T1000 (cell line): ENCODE measurements around the gene PLXND1.
"Not testable (repeated sequence)": the region's sequence is repeated elsewhere in the genome, so short reads cannot be mapped to it uniquely, and the experiment has no call there.

ENCODE experiments used
- DNase-seq: peaks from one replicate; lab custom pipeline; 2025; ENCODE audit warnings: mixed read lengths; lab: John Stamatoyannopoulos, UW

The PLXND1 gene

GRCh38 chr3:129548104-129548965 lies 58.1 kb downstream of the PLXND1 start:
- no peak for DNase-seq

- no peak for DNase-seq
These were observed 59.2 kb downstream of the PLXND1 start for GRCh38 chr3:129547241-129547640.

DNA sequence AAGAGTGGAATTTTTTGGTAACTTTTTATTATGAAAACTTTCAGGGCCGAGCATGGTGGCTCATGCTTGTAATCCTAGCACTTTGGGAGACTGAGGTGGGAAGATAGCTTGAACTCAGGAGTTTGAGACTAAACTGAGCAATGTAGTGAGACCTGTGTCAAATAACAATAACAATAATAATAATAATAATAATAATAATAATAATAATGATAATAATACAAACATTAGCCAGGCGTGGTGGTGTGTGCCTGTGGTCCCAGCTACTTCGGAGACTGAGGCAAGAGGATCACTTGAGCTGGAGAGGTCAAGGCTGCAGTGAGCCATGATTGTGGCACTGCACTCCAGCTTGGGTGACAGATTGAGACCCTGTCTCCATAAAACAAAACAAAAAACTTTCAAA lies 60.5 kb downstream of the PLXND1 start:
- DNase-seq = not testable (repeated sequence)

DNA sequence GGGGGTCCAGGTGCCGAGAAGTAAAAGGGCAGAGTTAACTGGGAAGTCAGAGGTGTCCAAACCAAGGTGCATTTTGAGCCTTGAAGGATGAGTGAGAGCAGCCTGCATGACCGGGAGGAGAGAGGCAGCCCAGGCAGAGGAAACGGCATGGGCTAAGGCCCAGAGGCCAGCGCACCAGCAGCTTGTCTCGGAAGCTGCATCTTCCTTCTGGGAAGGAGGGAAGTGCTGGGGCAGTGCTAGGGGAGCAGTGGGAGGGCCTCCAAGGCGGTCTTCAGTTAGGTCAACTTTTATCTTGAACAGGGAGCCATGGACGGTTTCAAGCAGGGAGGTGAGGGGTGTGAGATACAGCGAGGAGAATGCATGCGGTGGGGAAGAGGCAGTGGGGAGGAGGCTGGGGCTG lies 62.5 kb downstream of the PLXND1 start:
- DNase-seq = no peak

DNA sequence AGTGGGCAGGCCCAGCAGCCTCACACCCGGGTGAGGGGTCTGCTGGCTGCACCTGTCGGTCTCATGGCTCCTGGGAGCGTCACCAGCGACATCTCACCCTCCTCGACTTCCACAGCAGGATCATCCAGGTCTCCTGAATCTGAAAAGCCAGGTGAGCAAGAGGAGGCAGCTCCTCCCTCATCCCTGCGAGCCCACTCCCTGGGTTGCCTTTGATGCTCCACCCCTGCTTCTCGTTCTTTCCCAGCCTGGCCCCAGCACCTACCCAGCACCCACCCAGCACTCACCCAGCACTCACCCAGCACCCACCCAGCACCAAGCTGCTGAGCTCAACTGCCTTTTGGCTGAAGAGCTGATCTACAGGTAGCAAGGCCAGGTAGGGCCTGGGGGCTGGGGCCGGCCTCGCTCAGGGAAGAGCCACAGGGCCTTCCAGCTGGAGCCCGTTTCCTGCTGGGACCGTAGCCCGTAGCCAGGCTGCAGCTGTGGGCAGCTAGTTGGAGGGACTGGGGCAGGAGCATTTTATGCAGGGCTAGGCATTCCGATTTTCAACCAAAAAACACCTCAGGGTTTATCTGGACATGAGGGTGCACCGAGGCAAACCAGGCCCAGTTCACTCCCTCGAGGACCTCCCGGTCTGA lies 63.2 kb downstream of the PLXND1 start, which contains the start of gene H1-8:
Gene H1-8 (plus strand): TSS at position 20 of the 635 bp plus-strand sequence. CDS start 44 bp downstream, at position 64.
- no peak for DNase-seq

DNA sequence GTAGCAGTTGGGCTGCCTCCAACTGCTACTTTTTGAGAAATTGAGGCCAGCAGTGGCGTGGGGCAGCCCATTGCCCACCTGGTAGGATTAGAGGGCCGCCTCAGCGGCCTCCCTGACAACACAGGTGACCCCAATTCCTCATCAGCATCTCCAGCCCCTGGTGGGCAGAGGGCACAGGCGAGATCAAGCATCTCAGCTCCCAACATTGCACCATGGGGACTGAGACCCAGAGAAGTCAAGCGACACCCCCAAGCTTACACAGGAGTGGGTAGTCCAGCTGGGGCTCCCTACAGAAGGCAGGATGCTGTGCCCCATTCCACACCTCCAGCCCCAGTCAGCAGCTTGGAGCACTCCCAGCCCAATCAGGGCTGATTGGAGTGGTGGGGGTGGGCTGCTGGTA lies 63.7 kb downstream of the PLXND1 start:
- no peak for DNase-seq

DNA sequence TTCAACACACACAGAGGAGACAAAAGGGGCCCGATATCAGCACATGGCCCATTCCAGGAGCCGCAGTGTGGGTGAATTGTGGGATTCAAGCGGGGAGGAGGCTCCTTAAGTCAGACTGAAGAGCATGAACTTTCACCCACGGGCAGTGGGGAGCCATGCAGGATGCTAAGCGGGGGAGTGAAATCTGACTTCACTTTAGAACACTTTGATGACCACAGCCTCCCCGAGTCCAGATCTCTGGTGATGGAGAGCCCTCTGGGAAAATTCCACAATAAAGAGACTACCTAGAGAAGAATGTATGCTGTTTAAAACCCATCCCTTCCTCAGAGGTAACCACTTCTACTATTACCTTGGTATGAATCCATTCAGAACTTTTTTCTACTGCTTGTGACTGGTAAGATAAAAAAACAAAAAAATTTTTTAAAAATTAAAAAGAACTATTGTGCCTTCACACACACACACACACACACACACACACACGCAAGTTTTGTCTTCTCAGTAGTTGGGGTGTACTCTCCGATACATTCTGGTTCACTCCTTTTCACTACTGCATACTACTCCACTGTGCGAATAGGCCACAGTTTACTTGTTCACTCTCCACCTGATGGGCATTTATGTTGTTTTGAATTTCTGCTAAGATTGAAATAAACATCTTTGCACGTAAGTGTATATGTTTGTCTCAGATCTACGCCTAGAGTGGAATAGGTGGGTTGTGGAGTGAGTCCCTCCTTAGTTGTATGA lies 65.5 kb downstream of the PLXND1 start:
- DNase-seq = no peak

GRCh38 chr3:129539206-129539605 lies 67.3 kb downstream of the PLXND1 start:
- DNase-seq = no peak

DNA sequence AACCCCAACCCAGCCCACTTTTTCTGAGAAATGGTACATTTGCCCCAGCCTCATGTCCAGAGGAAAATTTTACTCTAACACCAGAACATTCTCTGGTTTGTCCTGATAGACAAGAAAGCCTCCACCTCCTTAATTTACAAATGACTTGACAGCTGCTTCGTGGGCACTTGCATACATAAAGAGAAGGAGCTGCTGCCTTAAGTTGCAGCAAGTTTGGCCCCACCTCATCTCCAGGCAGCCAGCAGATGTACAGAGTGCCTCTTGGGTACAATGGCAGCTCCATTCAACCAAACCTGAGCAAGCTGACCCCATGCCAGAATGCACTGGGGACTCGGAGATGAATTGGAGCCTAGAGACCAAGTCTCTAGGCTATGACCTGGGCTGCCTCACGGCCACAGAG lies 69.7 kb downstream of the PLXND1 start:
- DNase-seq = no peak

- DNase-seq = no peak
These were observed 70.2 kb downstream of the PLXND1 start for GRCh38 chr3:129536374-129536667.

DNA sequence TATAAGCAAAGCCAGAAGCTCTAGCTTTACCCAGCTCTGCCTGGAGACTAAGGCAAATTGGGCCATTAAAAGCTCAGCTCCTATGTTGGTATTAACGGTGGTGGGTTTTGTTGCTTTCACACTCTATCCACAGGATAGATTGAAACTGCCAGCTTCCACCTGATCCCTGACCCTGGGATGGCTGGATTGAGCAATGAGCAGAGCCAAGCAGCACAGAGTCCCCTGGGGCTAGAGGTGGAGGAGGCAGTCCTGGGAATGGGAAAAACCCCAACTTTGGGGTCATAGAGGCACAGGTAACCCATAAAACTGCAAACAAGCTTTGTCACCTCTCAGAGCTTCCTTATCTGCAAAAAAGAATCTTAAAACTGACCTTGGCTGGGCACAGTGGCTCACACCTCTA lies 71.4 kb downstream of the PLXND1 start:
- no peak for DNase-seq

- DNase-seq = no peak
These were observed 71.9 kb downstream of the PLXND1 start for GRCh38 chr3:129534428-129535027.

- DNase-seq = no peak
These were observed 73.1 kb downstream of the PLXND1 start for GRCh38 chr3:129533406-129533805.

- DNase-seq = no peak
These were observed 74.2 kb downstream of the PLXND1 start for GRCh38 chr3:129532261-129532660.

GRCh38 chr3:129531699-129532098 lies 74.8 kb downstream of the PLXND1 start:
- DNase-seq = no peak

DNA sequence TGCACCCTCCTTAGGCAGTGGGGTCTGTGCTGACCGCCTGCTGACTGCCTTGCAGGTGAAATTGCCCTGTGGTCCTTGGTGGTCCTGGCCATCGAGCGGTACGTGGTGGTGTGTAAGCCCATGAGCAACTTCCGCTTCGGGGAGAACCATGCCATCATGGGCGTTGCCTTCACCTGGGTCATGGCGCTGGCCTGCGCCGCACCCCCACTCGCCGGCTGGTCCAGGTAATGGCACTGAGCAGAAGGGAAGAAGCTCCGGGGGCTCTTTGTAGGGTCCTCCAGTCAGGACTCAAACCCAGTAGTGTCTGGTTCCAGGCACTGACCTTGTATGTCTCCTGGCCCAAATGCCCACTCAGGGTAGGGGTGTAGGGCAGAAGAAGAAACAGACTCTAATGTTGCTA lies 75.7 kb downstream of the PLXND1 start:
- no peak for DNase-seq

DNA sequence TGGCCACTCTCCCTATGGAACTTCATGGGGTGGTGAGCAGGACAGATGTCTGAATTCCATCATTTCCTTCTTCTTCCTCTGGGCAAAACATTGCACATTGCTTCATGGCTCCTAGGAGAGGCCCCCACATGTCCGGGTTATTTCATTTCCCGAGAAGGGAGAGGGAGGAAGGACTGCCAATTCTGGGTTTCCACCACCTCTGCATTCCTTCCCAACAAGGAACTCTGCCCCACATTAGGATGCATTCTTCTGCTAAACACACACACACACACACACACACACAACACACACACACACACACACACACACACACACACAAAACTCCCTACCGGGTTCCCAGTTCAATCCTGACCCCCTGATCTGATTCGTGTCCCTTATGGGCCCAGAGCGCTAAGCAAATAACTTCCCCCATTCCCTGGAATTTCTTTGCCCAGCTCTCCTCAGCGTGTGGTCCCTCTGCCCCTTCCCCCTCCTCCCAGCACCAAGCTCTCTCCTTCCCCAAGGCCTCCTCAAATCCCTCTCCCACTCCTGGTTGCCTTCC lies 76.2 kb downstream of the PLXND1 start:
- DNase-seq = no peak

- DNase-seq = no peak
These were observed 76.9 kb downstream of the PLXND1 start for GRCh38 chr3:129529436-129530210.

DNA sequence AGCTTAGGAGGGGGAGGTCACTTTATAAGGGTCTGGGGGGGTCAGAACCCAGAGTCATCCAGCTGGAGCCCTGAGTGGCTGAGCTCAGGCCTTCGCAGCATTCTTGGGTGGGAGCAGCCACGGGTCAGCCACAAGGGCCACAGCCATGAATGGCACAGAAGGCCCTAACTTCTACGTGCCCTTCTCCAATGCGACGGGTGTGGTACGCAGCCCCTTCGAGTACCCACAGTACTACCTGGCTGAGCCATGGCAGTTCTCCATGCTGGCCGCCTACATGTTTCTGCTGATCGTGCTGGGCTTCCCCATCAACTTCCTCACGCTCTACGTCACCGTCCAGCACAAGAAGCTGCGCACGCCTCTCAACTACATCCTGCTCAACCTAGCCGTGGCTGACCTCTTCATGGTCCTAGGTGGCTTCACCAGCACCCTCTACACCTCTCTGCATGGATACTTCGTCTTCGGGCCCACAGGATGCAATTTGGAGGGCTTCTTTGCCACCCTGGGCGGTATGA lies 77.8 kb downstream of the PLXND1 start, which contains the start of gene RHO:
Gene RHO (plus strand): TSS at position 51 of the 512 bp plus-strand sequence. CDS start 95 bp downstream, at position 146.
- no peak for DNase-seq

DNA sequence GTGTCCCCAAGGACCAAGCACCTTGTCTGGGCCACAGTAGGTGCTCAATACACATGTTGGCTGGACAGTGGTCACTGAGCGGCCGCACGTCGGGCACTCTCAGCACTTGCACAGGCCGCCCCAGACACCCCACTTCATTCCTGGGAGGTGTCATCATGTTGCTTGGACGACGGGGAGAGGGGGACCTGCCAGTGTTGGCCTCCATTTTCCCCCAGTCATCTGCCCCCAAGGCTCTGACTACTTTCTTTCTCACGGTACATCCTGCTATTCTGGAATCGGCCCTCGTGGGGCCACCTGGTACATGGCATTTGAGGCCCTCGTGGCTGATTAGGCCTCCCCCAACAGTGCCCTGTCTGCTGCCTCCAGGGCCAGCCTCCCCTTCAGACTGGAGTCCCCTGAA lies 79.2 kb downstream of the PLXND1 start:
- DNase-seq = no peak
